GM23338 (cell line): Measurements from ENCODE around the gene CRB2.

Experiments used
- EZH2 ChIP-seq: fragments of 200-600 bp; sonication (generic); IDR thresholded peaks from one replicate; pipeline ENCODE4 v1.8.0; 2017; ENCODE audit warnings: antibody characterized with exemption, mild to moderate bottlenecking, low read depth; ENCODE audit not compliant: unreplicated experiment
- TF ChIP-seq, protein P1 (sequence below): IDR thresholded peaks from one replicate; pipeline ENCODE4 v1.6.1; 2018; ENCODE audit warnings: antibody characterized with exemption; ENCODE audit not compliant: unreplicated experiment
- TF ChIP-seq, protein P2 (sequence below), 2 experiments: fragments of 200-600 bp in 1 of 2; sonication (generic) in 1 of 2; conservative IDR thresholded peaks; 2 replicates each; pipeline versions ENCODE4 v1.5.1 to v1.6.1; 2016 to 2017; ENCODE audit warnings: antibody characterized with exemption in 2 of 2, low read depth in 2 of 2, mild to moderate bottlenecking in 2 of 2, moderate library complexity in 1 of 2
- TF ChIP-seq, protein P3 (sequence below): IDR thresholded peaks from 2 replicates; pipeline ENCODE4 v1.6.1; 2016; ENCODE audit warnings: antibody characterized with exemption

DNA sequence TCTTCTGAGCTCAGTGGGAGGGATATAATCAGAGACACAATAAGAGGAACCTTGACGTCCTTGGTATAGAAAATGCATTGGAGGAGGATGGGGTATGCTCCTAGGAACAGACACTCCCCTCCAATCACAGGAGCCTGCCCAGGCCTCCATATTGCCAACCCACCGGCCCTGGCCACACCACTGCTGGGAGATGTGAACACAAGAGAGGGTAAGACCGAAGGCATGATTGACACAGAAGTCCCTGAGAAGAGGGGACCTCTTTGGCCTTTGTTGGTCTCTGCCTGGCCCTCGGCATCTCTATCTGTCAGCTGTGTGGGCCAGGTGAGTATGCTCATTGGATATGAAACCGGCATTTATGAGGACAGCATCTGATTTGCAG is 62.0 kb downstream of the CRB2 start:
- TF ChIP-seq, protein P1, sequence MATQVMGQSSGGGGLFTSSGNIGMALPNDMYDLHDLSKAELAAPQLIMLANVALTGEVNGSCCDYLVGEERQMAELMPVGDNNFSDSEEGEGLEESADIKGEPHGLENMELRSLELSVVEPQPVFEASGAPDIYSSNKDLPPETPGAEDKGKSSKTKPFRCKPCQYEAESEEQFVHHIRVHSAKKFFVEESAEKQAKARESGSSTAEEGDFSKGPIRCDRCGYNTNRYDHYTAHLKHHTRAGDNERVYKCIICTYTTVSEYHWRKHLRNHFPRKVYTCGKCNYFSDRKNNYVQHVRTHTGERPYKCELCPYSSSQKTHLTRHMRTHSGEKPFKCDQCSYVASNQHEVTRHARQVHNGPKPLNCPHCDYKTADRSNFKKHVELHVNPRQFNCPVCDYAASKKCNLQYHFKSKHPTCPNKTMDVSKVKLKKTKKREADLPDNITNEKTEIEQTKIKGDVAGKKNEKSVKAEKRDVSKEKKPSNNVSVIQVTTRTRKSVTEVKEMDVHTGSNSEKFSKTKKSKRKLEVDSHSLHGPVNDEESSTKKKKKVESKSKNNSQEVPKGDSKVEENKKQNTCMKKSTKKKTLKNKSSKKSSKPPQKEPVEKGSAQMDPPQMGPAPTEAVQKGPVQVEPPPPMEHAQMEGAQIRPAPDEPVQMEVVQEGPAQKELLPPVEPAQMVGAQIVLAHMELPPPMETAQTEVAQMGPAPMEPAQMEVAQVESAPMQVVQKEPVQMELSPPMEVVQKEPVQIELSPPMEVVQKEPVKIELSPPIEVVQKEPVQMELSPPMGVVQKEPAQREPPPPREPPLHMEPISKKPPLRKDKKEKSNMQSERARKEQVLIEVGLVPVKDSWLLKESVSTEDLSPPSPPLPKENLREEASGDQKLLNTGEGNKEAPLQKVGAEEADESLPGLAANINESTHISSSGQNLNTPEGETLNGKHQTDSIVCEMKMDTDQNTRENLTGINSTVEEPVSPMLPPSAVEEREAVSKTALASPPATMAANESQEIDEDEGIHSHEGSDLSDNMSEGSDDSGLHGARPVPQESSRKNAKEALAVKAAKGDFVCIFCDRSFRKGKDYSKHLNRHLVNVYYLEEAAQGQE: no peak
- TF ChIP-seq, protein P2, sequence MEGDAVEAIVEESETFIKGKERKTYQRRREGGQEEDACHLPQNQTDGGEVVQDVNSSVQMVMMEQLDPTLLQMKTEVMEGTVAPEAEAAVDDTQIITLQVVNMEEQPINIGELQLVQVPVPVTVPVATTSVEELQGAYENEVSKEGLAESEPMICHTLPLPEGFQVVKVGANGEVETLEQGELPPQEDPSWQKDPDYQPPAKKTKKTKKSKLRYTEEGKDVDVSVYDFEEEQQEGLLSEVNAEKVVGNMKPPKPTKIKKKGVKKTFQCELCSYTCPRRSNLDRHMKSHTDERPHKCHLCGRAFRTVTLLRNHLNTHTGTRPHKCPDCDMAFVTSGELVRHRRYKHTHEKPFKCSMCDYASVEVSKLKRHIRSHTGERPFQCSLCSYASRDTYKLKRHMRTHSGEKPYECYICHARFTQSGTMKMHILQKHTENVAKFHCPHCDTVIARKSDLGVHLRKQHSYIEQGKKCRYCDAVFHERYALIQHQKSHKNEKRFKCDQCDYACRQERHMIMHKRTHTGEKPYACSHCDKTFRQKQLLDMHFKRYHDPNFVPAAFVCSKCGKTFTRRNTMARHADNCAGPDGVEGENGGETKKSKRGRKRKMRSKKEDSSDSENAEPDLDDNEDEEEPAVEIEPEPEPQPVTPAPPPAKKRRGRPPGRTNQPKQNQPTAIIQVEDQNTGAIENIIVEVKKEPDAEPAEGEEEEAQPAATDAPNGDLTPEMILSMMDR (conservative IDR thresholded peaks at IDR 0.05; ENCODE audit: low read depth in 2 of 2): no peak
- TF ChIP-seq, protein P3, sequence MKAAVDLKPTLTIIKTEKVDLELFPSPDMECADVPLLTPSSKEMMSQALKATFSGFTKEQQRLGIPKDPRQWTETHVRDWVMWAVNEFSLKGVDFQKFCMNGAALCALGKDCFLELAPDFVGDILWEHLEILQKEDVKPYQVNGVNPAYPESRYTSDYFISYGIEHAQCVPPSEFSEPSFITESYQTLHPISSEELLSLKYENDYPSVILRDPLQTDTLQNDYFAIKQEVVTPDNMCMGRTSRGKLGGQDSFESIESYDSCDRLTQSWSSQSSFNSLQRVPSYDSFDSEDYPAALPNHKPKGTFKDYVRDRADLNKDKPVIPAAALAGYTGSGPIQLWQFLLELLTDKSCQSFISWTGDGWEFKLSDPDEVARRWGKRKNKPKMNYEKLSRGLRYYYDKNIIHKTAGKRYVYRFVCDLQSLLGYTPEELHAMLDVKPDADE: no peak
- no peak for TF ChIP-seq EZH2
